Thoracic aorta (tissue), 2 donors: ENCODE data around the gene FSTL4. TPM values are rescaled to one million over a fixed set of nuclear protein-coding genes. Genes with fewer than 3 reads are reported as not detected.
"Not testable (repeated sequence)": the region's sequence is repeated elsewhere in the genome, so short reads cannot be mapped to it uniquely, and the experiment has no call there.

Source experiments
- ATAC-seq: fragments of 150-250 bp; one replicate; pipeline ENCODE4 v1.8.0; 2017; ENCODE audit warnings: low read depth; ENCODE audit not compliant: insufficient number of reproducible peaks, low FRiP score
- DNase-seq: peaks from one replicate; pipeline ENCODE4 v3.0.0-alpha.2; 2020; ENCODE audit warnings: low spot score
- H3K27ac ChIP-seq, 2 donors: fragments of 200-600 bp; sonication (generic); 1 replicate in 1 of 2; 2 replicates in 1 of 2; pipeline ENCODE4 v1.5.1; 2016; ENCODE audit warnings: mild to moderate bottlenecking in 2 of 2, moderate library complexity in 2 of 2
- H3K27me3 ChIP-seq: fragments of 200-600 bp; sonication (generic); replicated peaks from 2 replicates; pipeline ENCODE4 v1.6.0; 2016; ENCODE audit warnings: mild to moderate bottlenecking; ENCODE audit not compliant: insufficient read depth
- H3K36me3 ChIP-seq: fragments of 200-600 bp; sonication (generic); one replicate; pipeline ENCODE4 v1.5.1; 2016
- H3K4me1 ChIP-seq, 2 donors: fragments of 200-600 bp; sonication (generic); 1 replicate in 1 of 2; 2 replicates in 1 of 2; pipeline versions ENCODE4 v1.5.1 to v1.6.0; 2016; ENCODE audit warnings: low read depth in 2 of 2, mild to moderate bottlenecking in 1 of 2; ENCODE audit not compliant: control insufficient read depth in 1 of 2
- H3K4me3 ChIP-seq: fragments of 200-600 bp; sonication (generic); 2 replicates; pipeline ENCODE4 v1.5.1; 2016; ENCODE audit warnings: mild to moderate bottlenecking
- H3K9me3 ChIP-seq: fragments of 200-600 bp; sonication (generic); 2 replicates; pipeline ENCODE4 v1.5.1; 2016
- total RNA-seq, 2 donors: library from RNA; depleted of rRNA; stranded (reverse); fragments of >200 nt; gene quantifications; one replicate each; pipeline versions ENCODE4 v1.1.0 to v1.2.3, GENCODE V29; 2016
- TF ChIP-seq, protein P1 (sequence below): fragments of 200-600 bp; sonication (generic); IDR thresholded peaks from one replicate; pipeline ENCODE4 v1.5.1; 2019; ENCODE audit warnings: antibody characterized with exemption

The FSTL4 gene
- total RNA-seq, 2 donors from 2014 or later, result not detected

DNA sequence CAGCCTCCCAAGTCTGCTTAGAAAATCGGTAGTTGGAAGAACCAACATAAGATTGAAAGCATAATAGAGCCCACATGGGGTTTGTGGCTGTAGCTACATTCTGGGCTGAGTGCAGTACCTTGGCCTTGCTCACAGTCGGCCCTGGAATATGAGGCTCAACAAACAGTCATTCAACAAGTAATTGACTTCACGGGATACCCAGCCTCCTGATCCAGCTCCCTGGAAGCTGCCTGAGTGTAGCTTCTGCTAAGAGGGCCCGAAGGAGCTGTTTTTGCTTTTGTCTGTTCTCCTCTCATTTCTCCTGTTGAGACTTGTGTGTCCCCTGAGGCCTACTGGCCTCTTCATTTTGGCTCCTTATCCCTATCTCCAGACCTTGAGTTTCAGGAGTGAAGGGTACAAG is 389.8 kb downstream of the FSTL4 start:
- Histone ChIP-seq H3K4me1 (peaks cover 0 to 5% of the 10 kb centered on the region in 2 donors), H3K36me3 (no peaks in the 10 kb centered on the region), H3K27me3 (no peaks in the 10 kb centered on the region), H3K9me3 (no peaks in the 10 kb centered on the region), H3K27ac (no peak overlapping the region), H3K4me3 (no peak overlapping the region)
- no peak for ATAC-seq
- TF ChIP-seq, protein P1, sequence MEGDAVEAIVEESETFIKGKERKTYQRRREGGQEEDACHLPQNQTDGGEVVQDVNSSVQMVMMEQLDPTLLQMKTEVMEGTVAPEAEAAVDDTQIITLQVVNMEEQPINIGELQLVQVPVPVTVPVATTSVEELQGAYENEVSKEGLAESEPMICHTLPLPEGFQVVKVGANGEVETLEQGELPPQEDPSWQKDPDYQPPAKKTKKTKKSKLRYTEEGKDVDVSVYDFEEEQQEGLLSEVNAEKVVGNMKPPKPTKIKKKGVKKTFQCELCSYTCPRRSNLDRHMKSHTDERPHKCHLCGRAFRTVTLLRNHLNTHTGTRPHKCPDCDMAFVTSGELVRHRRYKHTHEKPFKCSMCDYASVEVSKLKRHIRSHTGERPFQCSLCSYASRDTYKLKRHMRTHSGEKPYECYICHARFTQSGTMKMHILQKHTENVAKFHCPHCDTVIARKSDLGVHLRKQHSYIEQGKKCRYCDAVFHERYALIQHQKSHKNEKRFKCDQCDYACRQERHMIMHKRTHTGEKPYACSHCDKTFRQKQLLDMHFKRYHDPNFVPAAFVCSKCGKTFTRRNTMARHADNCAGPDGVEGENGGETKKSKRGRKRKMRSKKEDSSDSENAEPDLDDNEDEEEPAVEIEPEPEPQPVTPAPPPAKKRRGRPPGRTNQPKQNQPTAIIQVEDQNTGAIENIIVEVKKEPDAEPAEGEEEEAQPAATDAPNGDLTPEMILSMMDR, result no peak
- no peak for DNase-seq

DNA sequence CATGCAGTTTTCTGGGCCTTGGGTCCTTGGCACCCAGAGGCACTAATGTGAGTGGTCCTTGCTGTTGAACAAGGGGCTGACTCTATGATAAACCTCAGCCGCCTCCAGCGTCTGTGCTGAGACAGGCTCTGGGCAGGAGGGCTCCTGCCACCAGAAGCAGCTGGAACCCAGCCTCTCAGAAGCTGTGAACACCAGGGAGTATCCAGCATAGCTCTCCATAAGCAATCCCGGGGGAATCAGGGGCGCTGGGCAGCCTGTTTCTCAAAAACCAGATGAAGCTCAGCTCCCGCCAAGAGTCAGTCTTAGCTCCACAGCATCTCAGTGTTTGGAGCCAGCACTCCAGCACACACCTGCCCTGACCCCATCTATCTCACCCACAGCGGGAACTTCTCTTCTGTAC is 390.3 kb downstream of the FSTL4 start:
- Histone ChIP-seq H3K27ac (no peak overlapping the region), H3K27me3 (no peaks in the 10 kb centered on the region), H3K4me3 (no peak overlapping the region), H3K4me1 (peaks cover 0 to 5% of the 10 kb centered on the region in 2 donors), H3K36me3 (no peaks in the 10 kb centered on the region), H3K9me3 (no peaks in the 10 kb centered on the region)
- DNase-seq, result no peak
- ATAC-seq, result no peak
- TF ChIP-seq, protein P1, result no peak

DNA sequence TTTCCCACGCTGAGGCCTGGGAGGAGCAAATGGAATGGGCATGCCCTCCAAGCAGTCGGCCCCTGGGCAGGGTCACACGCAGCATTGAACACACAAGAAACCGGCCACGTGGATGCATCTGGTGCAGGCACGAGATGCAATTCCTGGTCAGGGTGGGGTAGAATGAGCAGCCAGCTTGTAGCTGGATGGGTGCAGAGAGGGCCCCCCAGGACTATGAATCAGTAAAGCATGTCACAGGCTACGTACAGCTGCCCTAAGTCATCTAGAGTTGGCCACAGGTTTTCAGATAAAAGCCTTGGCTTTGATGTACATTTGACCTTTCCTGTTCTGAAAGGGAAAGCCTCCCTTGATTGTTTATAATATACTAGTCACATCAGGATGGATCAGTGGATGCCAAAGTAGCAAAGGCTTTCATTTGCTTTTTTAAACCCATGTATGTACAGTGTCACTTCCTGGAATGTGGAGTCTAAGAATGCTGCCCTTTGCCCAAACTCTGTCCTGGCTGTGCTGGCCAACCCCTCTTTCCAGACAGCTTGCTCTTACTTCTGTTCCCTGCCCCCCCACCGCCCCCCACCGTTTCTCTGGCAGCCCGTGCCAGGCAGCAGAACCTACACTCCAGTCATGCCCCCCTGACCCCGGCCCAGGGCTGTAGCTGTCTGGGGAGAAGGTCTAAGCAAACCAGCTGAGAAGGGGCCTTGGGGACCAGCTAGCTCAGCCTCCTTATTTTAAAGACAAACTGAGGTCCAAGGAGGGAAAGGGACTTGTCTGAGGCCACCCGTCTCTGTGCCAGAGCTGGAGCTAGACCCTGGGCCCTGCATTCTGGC is 391.3 kb downstream of the FSTL4 start:
- H3K4me3 ChIP-seq, result no peak overlapping the region
- TF ChIP-seq, protein P1, result no peak
- no peak for ATAC-seq

DNA sequence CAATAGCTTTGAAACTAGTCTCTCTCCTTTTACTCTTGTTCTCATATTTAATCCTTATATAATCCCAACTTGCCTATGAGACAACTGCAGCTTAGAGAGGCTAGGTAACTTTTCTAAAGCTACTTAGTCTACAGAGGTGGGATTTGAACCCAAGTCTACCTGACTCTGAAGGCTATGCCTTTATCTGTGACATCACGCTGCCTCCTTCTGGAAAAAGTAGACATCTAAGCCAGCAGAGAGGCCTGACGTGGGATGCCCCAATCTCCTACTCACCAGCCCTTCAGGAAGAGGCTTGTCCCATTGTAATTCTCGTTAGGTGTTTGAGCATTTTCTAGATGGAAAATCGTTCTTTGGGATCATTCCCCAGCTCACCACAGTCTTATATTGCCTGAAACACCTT is 393.0 kb downstream of the FSTL4 start:
- H3K36me3 ChIP-seq, result no peaks in the 10 kb centered on the region
- DNase-seq (no peak), ATAC-seq (no peak)
- H3K27me3 ChIP-seq, result no peaks in the 10 kb centered on the region
- H3K4me1 ChIP-seq, result peaks cover 0 to 5% of the 10 kb centered on the region in 2 donors
- TF ChIP-seq, protein P1, result no peak
- no peaks in the 10 kb centered on the region for H3K9me3 ChIP-seq
- H3K4me3 ChIP-seq, result no peak overlapping the region
- H3K27ac ChIP-seq, result no peak overlapping the region

More for the DNA sequence above, 391.3 kb downstream of the FSTL4 start:
- Histone ChIP-seq H3K4me1 (peaks cover 0 to 5% of the 10 kb centered on the region in 2 donors), H3K27me3 (no peaks in the 10 kb centered on the region), H3K9me3 (no peaks in the 10 kb centered on the region), H3K36me3 (no peaks in the 10 kb centered on the region), H3K27ac (no peak overlapping the region)
- DNase-seq, result no peak

DNA sequence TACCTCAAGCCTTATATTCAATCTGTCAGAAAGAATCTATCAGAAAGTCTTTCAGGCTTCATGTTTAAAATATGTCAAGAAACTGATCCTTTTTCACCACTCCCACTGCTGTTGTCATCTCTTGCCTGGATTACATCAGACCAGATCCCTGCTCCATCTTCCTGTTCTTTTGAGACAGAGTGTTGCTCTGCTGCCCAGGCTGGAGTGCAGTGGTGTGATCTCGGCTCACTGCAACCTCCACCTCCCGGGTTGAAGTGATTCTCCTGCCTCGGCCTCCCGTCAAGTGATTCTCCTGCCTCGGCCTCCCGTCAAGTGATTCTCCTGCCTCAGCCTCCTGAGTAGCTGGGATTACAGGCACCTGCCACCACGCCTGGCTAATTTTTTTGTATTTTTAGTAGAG is 396.2 kb downstream of the FSTL4 start:
- not testable (repeated sequence) for H3K36me3 ChIP-seq, H3K27ac ChIP-seq, H3K4me3 ChIP-seq, H3K4me1 ChIP-seq, ATAC-seq, H3K27me3 ChIP-seq, DNase-seq, H3K9me3 ChIP-seq
